Loucy (cell line): ENCODE data around the gene CHN1.

Source experiments
- EZH2phosphoT487 ChIP-seq: fragments of 200-600 bp; IDR thresholded peaks from 2 replicates; pipeline ENCODE4 v1.6.1; 2018; ENCODE audit warnings: antibody characterized with exemption, mild to moderate bottlenecking, moderate library complexity, borderline replicate concordance
- TF ChIP-seq, protein P1 (sequence below): fragments of 200-600 bp; sonication (generic); conservative IDR thresholded peaks from 2 replicates; pipeline ENCODE4 v1.5.1; 2014; ENCODE audit warnings: mild to moderate bottlenecking, antibody characterized with exemption, low read length

DNA sequence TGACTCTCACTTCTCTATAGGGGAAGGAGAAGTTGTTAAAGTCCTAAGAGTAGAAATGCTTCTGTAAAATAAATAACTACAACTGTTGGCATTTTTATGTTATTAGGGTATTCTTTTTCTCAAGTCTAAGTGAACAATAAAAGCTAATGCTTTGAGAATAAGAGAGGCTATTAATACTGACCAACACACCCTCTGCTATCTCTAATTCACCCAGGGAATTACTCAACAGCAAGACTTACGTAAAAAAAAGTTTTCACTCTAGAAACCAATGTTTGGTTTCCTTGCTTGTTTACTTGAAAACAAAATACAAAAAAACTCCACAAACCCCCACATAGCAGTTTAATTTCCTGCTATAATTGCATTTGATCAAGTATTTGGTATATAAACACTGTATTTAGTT lies 25.2 kb downstream of the CHN1 start:
- TF ChIP-seq, protein P1, sequence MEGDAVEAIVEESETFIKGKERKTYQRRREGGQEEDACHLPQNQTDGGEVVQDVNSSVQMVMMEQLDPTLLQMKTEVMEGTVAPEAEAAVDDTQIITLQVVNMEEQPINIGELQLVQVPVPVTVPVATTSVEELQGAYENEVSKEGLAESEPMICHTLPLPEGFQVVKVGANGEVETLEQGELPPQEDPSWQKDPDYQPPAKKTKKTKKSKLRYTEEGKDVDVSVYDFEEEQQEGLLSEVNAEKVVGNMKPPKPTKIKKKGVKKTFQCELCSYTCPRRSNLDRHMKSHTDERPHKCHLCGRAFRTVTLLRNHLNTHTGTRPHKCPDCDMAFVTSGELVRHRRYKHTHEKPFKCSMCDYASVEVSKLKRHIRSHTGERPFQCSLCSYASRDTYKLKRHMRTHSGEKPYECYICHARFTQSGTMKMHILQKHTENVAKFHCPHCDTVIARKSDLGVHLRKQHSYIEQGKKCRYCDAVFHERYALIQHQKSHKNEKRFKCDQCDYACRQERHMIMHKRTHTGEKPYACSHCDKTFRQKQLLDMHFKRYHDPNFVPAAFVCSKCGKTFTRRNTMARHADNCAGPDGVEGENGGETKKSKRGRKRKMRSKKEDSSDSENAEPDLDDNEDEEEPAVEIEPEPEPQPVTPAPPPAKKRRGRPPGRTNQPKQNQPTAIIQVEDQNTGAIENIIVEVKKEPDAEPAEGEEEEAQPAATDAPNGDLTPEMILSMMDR = no peak
- TF ChIP-seq EZH2phosphoT487 = no peak
